ENCODE data around the gene IKZF3.

The IKZF3 gene

DNA sequence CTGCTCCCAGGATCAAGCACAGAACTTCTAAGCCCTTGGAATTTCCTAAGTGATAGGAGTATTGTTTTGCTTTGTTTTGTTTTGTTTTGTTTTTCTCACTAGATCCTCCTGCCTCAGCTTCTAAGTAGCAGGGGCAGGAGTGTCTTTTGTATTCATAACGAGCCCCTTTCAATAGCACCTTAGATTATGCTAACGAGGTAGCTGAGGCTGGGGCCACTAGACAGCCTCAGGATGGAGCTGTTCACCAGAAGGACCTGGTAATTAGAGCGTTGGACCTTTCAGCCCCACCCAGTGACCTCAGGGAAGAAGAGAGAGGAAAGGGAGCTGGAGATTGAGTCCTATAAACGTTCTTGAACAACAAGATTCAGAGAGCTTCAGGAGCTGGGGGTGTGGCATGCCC, 43.6 kb downstream of the IKZF3 start:
- Histone ChIP-seq H3K4me1 (ENCODE audit: low read depth, poor library complexity, severe bottlenecking) (peaks cover 79% of the 10 kb centered on the region), H3K36me3 (ENCODE audit: insufficient read depth) (peaks cover 28% of the 10 kb centered on the region; the same call in 1 of the 2 replicates), H3K4me3 (IDR thresholded peaks at IDR 0.05; ENCODE audit: insufficient read depth, low read depth, low read length) (no peak overlapping the region), H3K27ac (peak overlapping the region; percentile 92), H3K4me2 (peak overlapping the region; percentile 93), H3K27me3 (ENCODE audit: insufficient read depth, low read depth) (no peaks in the 10 kb centered on the region), H2AFZ (ENCODE audit: low read depth) (no peak overlapping the region), H3K79me2 (ENCODE audit: insufficient read depth, low read depth) (peaks cover 45% of the 10 kb centered on the region), H4K20me1 (ENCODE audit: insufficient read depth) (no peaks in the 10 kb centered on the region), H3K9ac (peak overlapping the region; percentile 69)
- TF ChIP-seq, protein P1, sequence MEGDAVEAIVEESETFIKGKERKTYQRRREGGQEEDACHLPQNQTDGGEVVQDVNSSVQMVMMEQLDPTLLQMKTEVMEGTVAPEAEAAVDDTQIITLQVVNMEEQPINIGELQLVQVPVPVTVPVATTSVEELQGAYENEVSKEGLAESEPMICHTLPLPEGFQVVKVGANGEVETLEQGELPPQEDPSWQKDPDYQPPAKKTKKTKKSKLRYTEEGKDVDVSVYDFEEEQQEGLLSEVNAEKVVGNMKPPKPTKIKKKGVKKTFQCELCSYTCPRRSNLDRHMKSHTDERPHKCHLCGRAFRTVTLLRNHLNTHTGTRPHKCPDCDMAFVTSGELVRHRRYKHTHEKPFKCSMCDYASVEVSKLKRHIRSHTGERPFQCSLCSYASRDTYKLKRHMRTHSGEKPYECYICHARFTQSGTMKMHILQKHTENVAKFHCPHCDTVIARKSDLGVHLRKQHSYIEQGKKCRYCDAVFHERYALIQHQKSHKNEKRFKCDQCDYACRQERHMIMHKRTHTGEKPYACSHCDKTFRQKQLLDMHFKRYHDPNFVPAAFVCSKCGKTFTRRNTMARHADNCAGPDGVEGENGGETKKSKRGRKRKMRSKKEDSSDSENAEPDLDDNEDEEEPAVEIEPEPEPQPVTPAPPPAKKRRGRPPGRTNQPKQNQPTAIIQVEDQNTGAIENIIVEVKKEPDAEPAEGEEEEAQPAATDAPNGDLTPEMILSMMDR (conservative IDR thresholded peaks at IDR 0.05; ENCODE audit: low read depth, low read length), result 0 out of 2 replicates have a peak, but pooled peaks have one; percentile 26

DNA sequence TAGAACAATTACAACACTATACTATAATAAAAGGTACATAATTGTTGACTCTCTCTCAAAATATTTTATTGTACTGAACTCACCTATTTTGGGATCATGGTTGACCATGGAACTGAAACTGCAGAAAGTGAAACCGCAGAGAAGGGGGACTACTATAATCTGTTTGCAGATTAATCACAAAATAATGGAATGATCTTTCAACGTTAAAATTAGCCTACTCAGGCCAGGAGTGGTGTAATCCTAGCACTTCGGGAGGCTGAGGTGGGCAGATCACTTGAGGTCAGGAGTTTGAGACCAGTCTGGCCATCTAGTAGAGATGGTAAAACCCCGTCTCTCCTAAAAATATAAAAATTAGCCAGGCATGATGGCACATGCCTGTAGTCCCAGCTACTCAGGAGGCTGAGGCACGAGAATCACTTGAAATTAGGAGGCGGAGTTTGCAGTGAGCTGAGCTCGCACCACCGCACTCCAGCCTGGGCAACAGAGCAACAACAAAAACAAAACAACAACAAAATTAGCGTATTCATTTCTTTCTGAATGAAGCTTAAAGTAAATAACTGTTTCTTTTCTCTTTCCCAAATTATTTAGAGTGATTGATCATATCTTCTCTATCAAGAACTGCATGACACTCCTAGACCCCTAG, 45.6 kb downstream of the IKZF3 start:
- peak overlapping the region; percentile 93 for H3K4me2 ChIP-seq
- peaks cover 7% of the 10 kb centered on the region; the same call in 1 of the 2 replicates for H3K36me3 ChIP-seq (ENCODE audit: insufficient read depth)
- no peak overlapping the region for H2AFZ ChIP-seq (ENCODE audit: low read depth)
- no peaks in the 10 kb centered on the region for H3K27me3 ChIP-seq (ENCODE audit: insufficient read depth, low read depth)
- H3K9ac ChIP-seq, result peak overlapping the region; percentile 69
- peaks cover 60% of the 10 kb centered on the region for H3K79me2 ChIP-seq (ENCODE audit: insufficient read depth, low read depth)
- H3K27ac ChIP-seq, result peak overlapping the region; percentile 92
- H3K4me3 ChIP-seq (IDR thresholded peaks at IDR 0.05; ENCODE audit: insufficient read depth, low read depth, low read length), result no peak overlapping the region
- TF ChIP-seq, protein P1 (conservative IDR thresholded peaks at IDR 0.05; ENCODE audit: low read depth, low read length), result no peak
- peaks cover 99% of the 10 kb centered on the region for H3K4me1 ChIP-seq (ENCODE audit: low read depth, poor library complexity, severe bottlenecking)
- H4K20me1 ChIP-seq (ENCODE audit: insufficient read depth), result no peaks in the 10 kb centered on the region

DNA sequence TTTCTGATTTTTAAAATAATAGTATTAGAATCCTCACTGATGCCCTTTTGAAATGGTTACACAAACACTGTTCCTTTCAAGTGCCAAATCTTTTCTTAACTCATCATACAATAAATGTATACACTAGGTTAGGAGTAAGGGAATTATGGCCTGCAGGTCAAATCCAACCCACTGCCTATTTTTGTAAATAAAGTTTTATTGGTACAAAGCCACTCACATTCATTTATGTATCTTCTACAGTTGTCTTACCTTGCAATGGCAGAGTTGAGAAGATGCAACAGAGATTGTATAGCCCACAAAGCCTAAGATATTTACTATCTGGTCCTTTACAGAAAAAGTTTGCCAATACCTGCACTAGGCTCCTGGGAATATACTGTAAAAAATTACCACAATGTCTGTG, 47.8 kb downstream of the IKZF3 start:
- Histone ChIP-seq H3K79me2 (ENCODE audit: insufficient read depth, low read depth) (peaks cover 69% of the 10 kb centered on the region), H3K4me3 (IDR thresholded peaks at IDR 0.05; ENCODE audit: insufficient read depth, low read depth, low read length) (no peak overlapping the region), H3K27ac (no peak overlapping the region; the same call in 1 of the 2 replicates), H3K27me3 (ENCODE audit: insufficient read depth, low read depth) (no peaks in the 10 kb centered on the region), H4K20me1 (ENCODE audit: insufficient read depth) (no peaks in the 10 kb centered on the region), H3K4me1 (ENCODE audit: low read depth, poor library complexity, severe bottlenecking) (peaks cover 98% of the 10 kb centered on the region), H3K9ac (no peak overlapping the region), H3K4me2 (no peak overlapping the region), H3K36me3 (ENCODE audit: insufficient read depth) (no peaks in the 10 kb centered on the region), H2AFZ (ENCODE audit: low read depth) (no peak overlapping the region)
- TF ChIP-seq, protein P1 (conservative IDR thresholded peaks at IDR 0.05; ENCODE audit: low read depth, low read length), result no peak

DNA sequence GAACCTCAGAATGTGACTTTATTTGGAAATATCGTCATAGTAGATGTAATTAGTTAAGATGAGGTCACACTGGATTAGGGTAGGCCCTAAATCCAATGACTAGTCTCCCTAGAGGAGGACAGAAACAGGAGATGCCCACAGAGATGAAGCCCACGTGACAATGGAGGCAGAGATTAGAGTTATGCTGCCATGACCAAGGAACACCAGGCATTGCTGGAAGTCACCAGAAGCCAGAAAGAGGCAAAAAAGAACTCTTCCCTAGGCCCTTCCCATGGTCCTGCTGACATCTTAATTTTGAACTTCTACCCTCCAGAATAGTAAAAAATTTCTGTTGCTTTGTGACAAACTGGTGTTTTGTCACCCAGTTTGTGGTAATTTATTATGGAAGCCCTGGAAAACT, 49.6 kb downstream of the IKZF3 start:
- Histone ChIP-seq H3K4me1 (ENCODE audit: low read depth, poor library complexity, severe bottlenecking) (peaks cover 98% of the 10 kb centered on the region), H3K4me3 (IDR thresholded peaks at IDR 0.05; ENCODE audit: insufficient read depth, low read depth, low read length) (no peak overlapping the region), H3K4me2 (no peak overlapping the region), H3K9ac (no peak overlapping the region), H3K79me2 (ENCODE audit: insufficient read depth, low read depth) (peaks cover 84% of the 10 kb centered on the region), H2AFZ (ENCODE audit: low read depth) (no peak overlapping the region), H3K36me3 (ENCODE audit: insufficient read depth) (no peaks in the 10 kb centered on the region), H4K20me1 (ENCODE audit: insufficient read depth) (no peaks in the 10 kb centered on the region), H3K27ac (no peak overlapping the region), H3K27me3 (ENCODE audit: insufficient read depth, low read depth) (no peaks in the 10 kb centered on the region)
- TF ChIP-seq, protein P1 (conservative IDR thresholded peaks at IDR 0.05; ENCODE audit: low read depth, low read length), result no peak
